Spleen (tissue), 7 donors: ENCODE data around the gene GLP1R.

Experiments used
- CTCF ChIP-seq, 11 experiments: fragments of 200-600 bp in 7 of 11; fragments of 450-650 bp in 4 of 11; sonication (generic) in 4 of 11; IDR thresholded peaks in 8 of 11; conservative IDR thresholded peaks in 3 of 11; 1 replicate in 7 of 11; 2 replicates in 4 of 11; pipeline versions ENCODE4 v1.4.0 to v1.8.0; 2016 to 2021; ENCODE audit warnings: antibody characterized with exemption in 11 of 11, inconsistent platforms in 4 of 11, mild to moderate bottlenecking in 1 of 11
- POLR2A ChIP-seq, 3 donors: fragments of 450-650 bp; IDR thresholded peaks; one replicate each; pipeline ENCODE4 v1.5.1; 2017; ENCODE audit warnings: antibody characterized with exemption in 3 of 3, mild to moderate bottlenecking in 1 of 3
- POLR2AphosphoS5 ChIP-seq, 3 donors: sonication (generic); formaldehyde crosslinking; IDR thresholded peaks; one replicate each; pipeline ENCODE4 v1.5.1; 2017; ENCODE audit warnings: antibody characterized with exemption in 3 of 3
- donor health status: DM: no; HTN: no; CAD: no; lungs with moderate emphysema.
- donor health status: DM: no; HTN: no; CAD: no.
- donor health status: DM: no; HTN: no; CAD: no.

GRCh38 chr6:39130691-39131090, 82.1 kb downstream of the GLP1R start:
- no peak for TF ChIP-seq CTCF (IDR thresholded peaks at IDR 0.05 in 8 of 11, conservative IDR thresholded peaks at IDR 0.05 in 3 of 11)
- no peak for TF ChIP-seq POLR2AphosphoS5 (IDR thresholded peaks at IDR 0.05)
- no peak for TF ChIP-seq POLR2A (IDR thresholded peaks at IDR 0.05)
